Activated CD4-positive, CD25-positive, alpha-beta regulatory T cell treated with anti-CD3 and anti-CD28 coated beads, Interleukin-2, amount 50 U/mL, for 72 hours (primary cell): ENCODE results near the gene PINK1.

Source experiments
- DNase-seq: peaks from one replicate; pipeline ENCODE4 v3.0.0; 2021

PINK1 gene

GRCh38 chr1:20683614-20684013 is 50.4 kb downstream of the PINK1 start:
- no peak for DNase-seq

GRCh38 chr1:20684050-20684620 is 50.9 kb downstream of the PINK1 start:
- no peak for DNase-seq

GRCh38 chr1:20684651-20685050 is 51.4 kb downstream of the PINK1 start:
- no peak for DNase-seq

- no peak for DNase-seq
These were observed 51.9 kb downstream of the PINK1 start for GRCh38 chr1:20685099-20685662.

GRCh38 chr1:20685741-20686140 is 52.5 kb downstream of the PINK1 start:
- DNase-seq: no peak

GRCh38 chr1:20686883-20687725 is 53.8 kb downstream of the PINK1 start:
- no peak for DNase-seq

GRCh38 chr1:20689645-20690056 is 56.4 kb downstream of the PINK1 start:
- no peak for DNase-seq

- DNase-seq: no peak
These were observed 58.6 kb downstream of the PINK1 start for GRCh38 chr1:20691872-20692271.

GRCh38 chr1:20693623-20694022 is 60.4 kb downstream of the PINK1 start:
- no peak for DNase-seq

- no peak for DNase-seq
These were observed 62.3 kb downstream of the PINK1 start for GRCh38 chr1:20695515-20695914.

GRCh38 chr1:20696397-20697333 is 63.4 kb downstream of the PINK1 start:
- peak; percentile 75 for DNase-seq

- no peak for DNase-seq
These were observed 64.3 kb downstream of the PINK1 start for GRCh38 chr1:20697563-20697962.

GRCh38 chr1:20698195-20698910 is 65.1 kb downstream of the PINK1 start:
- no peak for DNase-seq

GRCh38 chr1:20699558-20699957 is 66.3 kb downstream of the PINK1 start:
- no peak for DNase-seq

- no peak for DNase-seq
These were observed 67.5 kb downstream of the PINK1 start for GRCh38 chr1:20700636-20701215.
